ENCODE measurements around the gene ZNF507.

ZNF507 gene

DNA sequence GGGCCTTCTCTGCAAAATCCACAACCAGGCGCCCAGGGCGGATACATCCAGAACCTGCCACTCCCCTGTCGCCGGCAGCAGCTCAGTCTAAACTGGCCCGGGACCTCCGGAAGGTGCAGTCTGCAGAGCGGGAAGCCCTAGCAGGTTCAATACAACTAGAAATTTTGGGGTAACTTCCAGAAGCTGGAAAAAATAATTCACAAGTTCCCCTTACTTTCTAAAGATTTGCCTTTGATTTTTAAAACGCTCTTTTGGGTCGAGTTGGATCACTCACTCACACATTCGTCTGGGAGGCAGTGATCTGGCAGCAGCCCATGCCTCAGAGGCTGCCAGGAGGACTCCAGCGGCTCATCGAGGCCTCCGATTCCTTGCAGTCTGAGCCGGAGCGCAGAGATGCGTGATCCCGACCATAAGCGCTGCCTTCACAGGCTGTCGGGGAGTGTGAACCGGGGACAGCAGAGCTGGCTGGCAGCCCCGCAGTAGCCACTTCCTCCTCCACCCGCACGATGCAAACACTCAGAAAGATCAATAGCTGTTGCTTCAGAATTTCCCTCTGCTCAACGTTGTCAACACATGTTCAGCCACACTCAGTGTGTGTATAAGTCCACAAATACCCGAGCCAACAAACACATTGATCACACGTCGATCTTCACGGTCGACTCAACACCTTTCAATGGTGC is 35.6 kb upstream of the ZNF507 start:
- no peak for DNase-seq
- WGBS (ENCODE audit: insufficient coverage): 78% methylated on average over 29 of the region's 29 CpGs
- POLR2A ChIA-PET: no interaction called here
- CTCF ChIA-PET: no interaction called here
- Histone ChIP-seq H3K4me3 (ENCODE audit: control insufficient read depth in 1 of 7, extremely low read depth in 1 of 7, insufficient read depth in 4 of 7, low read depth in 2 of 7, low read length in 6 of 7) (no peak overlapping the region), H3K27me3 (replicated peaks in 2 of 5; ENCODE audit: control insufficient read depth in 4 of 5, insufficient read depth in 5 of 5, low read length in 4 of 5) (peaks cover 0 to 43% (median 4%) of the 10 kb centered on the region in 5 experiments), H3K4me1 (ENCODE audit: control extremely low read depth in 1 of 4, control insufficient read depth in 4 of 4, insufficient read depth in 4 of 4, low read length in 3 of 4) (no peaks in the 10 kb centered on the region), H3K36me3 (ENCODE audit: control insufficient read depth in 4 of 4, insufficient read depth in 4 of 4, low read length in 3 of 4) (no peaks in the 10 kb centered on the region), H3K27ac (ENCODE audit: insufficient read depth in 1 of 2, low read depth in 1 of 2, low read length in 2 of 2, poor library complexity in 1 of 2, severe bottlenecking in 2 of 2) (no peak overlapping the region), H3K9me3 (ENCODE audit: control extremely low read depth in 1 of 5, control insufficient read depth in 4 of 5, insufficient read depth in 2 of 5, low read depth in 1 of 5, low read length in 4 of 5) (no peaks in the 10 kb centered on the region)

- CTCF ChIA-PET: no interaction called here
- no peaks in the 10 kb centered on the region for H3K9me3 ChIP-seq (ENCODE audit: control extremely low read depth in 1 of 5, control insufficient read depth in 4 of 5, insufficient read depth in 2 of 5, low read depth in 1 of 5, low read length in 4 of 5)
Observed at GRCh38 chr19:32311371-32311770, 34.0 kb upstream of the ZNF507 start.

DNA sequence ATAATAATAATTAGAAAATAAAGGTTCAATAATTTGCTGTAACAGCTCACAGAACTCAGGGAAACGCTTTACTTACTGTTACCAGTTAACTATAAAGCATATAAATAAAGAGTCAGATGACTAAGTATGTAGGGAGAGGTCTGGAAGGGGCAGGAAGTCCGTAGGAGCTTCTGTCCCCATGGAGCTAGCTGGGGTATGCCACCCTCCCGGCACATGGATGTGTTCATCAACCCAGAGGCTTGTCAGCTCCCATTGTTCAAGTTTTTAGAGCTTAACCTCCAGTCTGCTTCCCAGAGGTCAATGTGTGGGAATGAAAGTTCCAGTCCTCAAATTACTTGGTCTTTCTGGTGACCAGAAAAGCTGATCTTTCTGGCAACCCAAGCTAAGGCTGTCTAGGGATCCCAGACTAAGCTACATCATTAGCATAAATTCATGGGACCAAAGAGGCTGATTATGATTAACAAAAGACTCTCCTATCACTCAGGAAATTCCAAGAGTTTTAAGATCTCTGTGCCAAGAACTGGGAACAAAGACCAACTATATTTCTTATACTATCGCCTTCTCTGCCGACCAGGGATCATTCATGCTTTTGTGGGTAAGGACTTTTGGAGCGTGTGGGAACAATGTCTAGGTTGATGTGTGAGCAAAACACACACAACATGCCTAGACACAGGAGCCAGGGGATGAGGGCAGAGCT is 31.7 kb upstream of the ZNF507 start:
- POLR2A ChIA-PET: no interaction called here
- no peaks in the 10 kb centered on the region for H3K36me3 ChIP-seq (ENCODE audit: control insufficient read depth in 4 of 4, insufficient read depth in 4 of 4, low read length in 3 of 4)
- peaks cover 0 to 40% (median 4%) of the 10 kb centered on the region in 5 experiments for H3K27me3 ChIP-seq (replicated peaks in 2 of 5; ENCODE audit: control insufficient read depth in 4 of 5, insufficient read depth in 5 of 5, low read length in 4 of 5)
- 75% methylated on average over 4 of the region's 6 CpGs for WGBS (ENCODE audit: insufficient coverage)
- no peak overlapping the region for H3K4me3 ChIP-seq (ENCODE audit: control insufficient read depth in 1 of 7, extremely low read depth in 1 of 7, insufficient read depth in 4 of 7, low read depth in 2 of 7, low read length in 6 of 7)
- H3K9me3 ChIP-seq (ENCODE audit: control extremely low read depth in 1 of 5, control insufficient read depth in 4 of 5, insufficient read depth in 2 of 5, low read depth in 1 of 5, low read length in 4 of 5): no peaks in the 10 kb centered on the region
- H3K27ac ChIP-seq (ENCODE audit: insufficient read depth in 1 of 2, low read depth in 1 of 2, low read length in 2 of 2, poor library complexity in 1 of 2, severe bottlenecking in 2 of 2): no peak overlapping the region
- no peaks in the 10 kb centered on the region for H3K4me1 ChIP-seq (ENCODE audit: control extremely low read depth in 1 of 4, control insufficient read depth in 4 of 4, insufficient read depth in 4 of 4, low read length in 3 of 4)
- CTCF ChIA-PET: no interaction called here
- DNase-seq: no peak

More at GRCh38 chr19:32311371-32311770, 34.0 kb upstream of the ZNF507 start:
- DNase-seq: no peak
- H3K27ac ChIP-seq (ENCODE audit: insufficient read depth in 1 of 2, low read depth in 1 of 2, low read length in 2 of 2, poor library complexity in 1 of 2, severe bottlenecking in 2 of 2): no peak overlapping the region
- no peaks in the 10 kb centered on the region for H3K4me1 ChIP-seq (ENCODE audit: control extremely low read depth in 1 of 4, control insufficient read depth in 4 of 4, insufficient read depth in 4 of 4, low read length in 3 of 4)
- POLR2A ChIA-PET: no interaction called here
- 94% methylated on average over 10 of the region's 10 CpGs for WGBS (ENCODE audit: insufficient coverage)
- no peak overlapping the region for H3K4me3 ChIP-seq (ENCODE audit: control insufficient read depth in 1 of 7, extremely low read depth in 1 of 7, insufficient read depth in 4 of 7, low read depth in 2 of 7, low read length in 6 of 7)
- H3K36me3 ChIP-seq (ENCODE audit: control insufficient read depth in 4 of 4, insufficient read depth in 4 of 4, low read length in 3 of 4): no peaks in the 10 kb centered on the region
- peaks cover 0 to 43% (median 4%) of the 10 kb centered on the region in 5 experiments for H3K27me3 ChIP-seq (replicated peaks in 2 of 5; ENCODE audit: control insufficient read depth in 4 of 5, insufficient read depth in 5 of 5, low read length in 4 of 5)

DNA sequence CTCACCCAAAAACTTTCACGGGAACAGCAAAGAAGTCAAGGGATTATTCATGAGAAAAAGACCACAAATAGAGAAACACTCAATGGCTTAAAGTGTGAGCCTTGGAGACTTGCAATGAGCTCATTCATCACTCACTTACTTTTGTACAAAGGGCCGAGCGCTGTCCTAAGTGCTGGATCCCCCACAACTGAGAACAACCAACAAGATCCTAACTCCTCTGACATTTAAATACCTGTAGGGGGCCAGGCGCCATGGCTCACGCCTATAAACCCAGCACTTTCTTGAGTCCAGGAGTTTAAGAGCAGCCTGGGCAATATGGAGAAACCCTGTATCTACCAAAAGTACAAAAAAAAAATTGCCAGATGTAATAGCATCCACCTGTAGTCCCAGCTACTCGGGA is 29.4 kb upstream of the ZNF507 start:
- H3K4me1 ChIP-seq (ENCODE audit: control extremely low read depth in 1 of 4, control insufficient read depth in 4 of 4, insufficient read depth in 4 of 4, low read length in 3 of 4): no peaks in the 10 kb centered on the region
- H3K9me3 ChIP-seq (ENCODE audit: control extremely low read depth in 1 of 5, control insufficient read depth in 4 of 5, insufficient read depth in 2 of 5, low read depth in 1 of 5, low read length in 4 of 5): no peaks in the 10 kb centered on the region
- POLR2A ChIA-PET: no interaction called here
- H3K36me3 ChIP-seq (ENCODE audit: control insufficient read depth in 4 of 4, insufficient read depth in 4 of 4, low read length in 3 of 4): no peaks in the 10 kb centered on the region
- DNase-seq: no peak
- 94% methylated on average over 2 of the region's 6 CpGs for WGBS (ENCODE audit: insufficient coverage)
- no peak overlapping the region for H3K4me3 ChIP-seq (ENCODE audit: control insufficient read depth in 1 of 7, extremely low read depth in 1 of 7, insufficient read depth in 4 of 7, low read depth in 2 of 7, low read length in 6 of 7)
- CTCF ChIA-PET: interaction anchor here (0.7 to 1.1 kb wide), 2 partner anchors 13 to 25 kb away, joined by 3 read pairs; no protein-coding TSS in a partner anchor
- H3K27me3 ChIP-seq (replicated peaks in 2 of 5; ENCODE audit: control insufficient read depth in 4 of 5, insufficient read depth in 5 of 5, low read length in 4 of 5): peaks cover 0 to 23% (median 4%) of the 10 kb centered on the region in 5 experiments
- no peak overlapping the region for H3K27ac ChIP-seq (ENCODE audit: insufficient read depth in 1 of 2, low read depth in 1 of 2, low read length in 2 of 2, poor library complexity in 1 of 2, severe bottlenecking in 2 of 2)

- H3K27ac ChIP-seq (ENCODE audit: insufficient read depth in 1 of 2, low read depth in 1 of 2, low read length in 2 of 2, poor library complexity in 1 of 2, severe bottlenecking in 2 of 2): no peak overlapping the region
- CTCF ChIA-PET: no interaction called here
Observed at GRCh38 chr19:32317086-32317485, 28.3 kb upstream of the ZNF507 start.

DNA sequence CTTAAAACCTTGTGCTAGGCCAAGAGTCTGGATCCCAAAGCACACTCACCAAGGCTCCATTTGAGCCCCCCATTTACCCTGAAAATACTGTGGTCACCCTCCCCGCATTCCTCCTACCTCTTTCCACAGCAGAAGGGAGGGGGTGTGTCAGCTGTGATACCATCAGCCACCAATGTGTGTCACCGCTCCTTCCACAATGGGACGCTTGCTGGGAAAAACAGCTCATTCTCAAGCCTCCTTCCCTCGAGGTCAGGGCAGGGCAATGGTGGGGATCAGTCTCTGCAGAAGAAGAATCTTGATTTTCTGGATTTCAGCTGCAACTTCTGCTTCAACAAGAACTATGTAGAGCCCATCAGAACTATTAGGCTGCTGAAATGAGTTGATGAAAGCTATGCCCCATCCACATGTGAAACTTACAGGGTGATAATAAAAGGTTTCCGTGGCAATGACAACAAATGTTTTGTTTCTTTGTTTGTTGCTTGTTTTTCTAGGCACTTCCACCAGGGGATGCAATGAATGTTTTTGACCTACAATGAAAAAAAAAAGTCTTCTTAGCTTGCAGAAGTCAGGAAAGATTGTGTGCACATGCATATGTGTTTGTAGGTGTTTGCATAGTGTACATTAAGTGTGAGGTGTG is 26.4 kb upstream of the ZNF507 start:
- Histone ChIP-seq H3K27ac (ENCODE audit: insufficient read depth in 1 of 2, low read depth in 1 of 2, low read length in 2 of 2, poor library complexity in 1 of 2, severe bottlenecking in 2 of 2) (no peak overlapping the region), H3K4me3 (ENCODE audit: control insufficient read depth in 1 of 7, extremely low read depth in 1 of 7, insufficient read depth in 4 of 7, low read depth in 2 of 7, low read length in 6 of 7) (no peak overlapping the region), H3K36me3 (ENCODE audit: control insufficient read depth in 4 of 4, insufficient read depth in 4 of 4, low read length in 3 of 4) (no peaks in the 10 kb centered on the region), H3K9me3 (ENCODE audit: control extremely low read depth in 1 of 5, control insufficient read depth in 4 of 5, insufficient read depth in 2 of 5, low read depth in 1 of 5, low read length in 4 of 5) (no peaks in the 10 kb centered on the region), H3K4me1 (ENCODE audit: control extremely low read depth in 1 of 4, control insufficient read depth in 4 of 4, insufficient read depth in 4 of 4, low read length in 3 of 4) (no peaks in the 10 kb centered on the region), H3K27me3 (replicated peaks in 2 of 5; ENCODE audit: control insufficient read depth in 4 of 5, insufficient read depth in 5 of 5, low read length in 4 of 5) (peaks cover 0 to 10% (median 5%) of the 10 kb centered on the region in 5 experiments)
- ChIA-PET POLR2A (no interaction called here), CTCF (interaction anchor here (1.4 to 1.8 kb wide), 2 partner anchors 10 to 14 kb away, joined by 6 read pairs; no protein-coding TSS in a partner anchor)
- WGBS (ENCODE audit: insufficient coverage): 25% methylated on average over 3 of the region's 5 CpGs
- peak; percentile 14 to 54 (median 29) for DNase-seq

More at GRCh38 chr19:32317086-32317485, 28.3 kb upstream of the ZNF507 start:
- no peak for DNase-seq
- Histone ChIP-seq H3K9me3 (ENCODE audit: control extremely low read depth in 1 of 5, control insufficient read depth in 4 of 5, insufficient read depth in 2 of 5, low read depth in 1 of 5, low read length in 4 of 5) (no peaks in the 10 kb centered on the region), H3K4me3 (ENCODE audit: control insufficient read depth in 1 of 7, extremely low read depth in 1 of 7, insufficient read depth in 4 of 7, low read depth in 2 of 7, low read length in 6 of 7) (no peak overlapping the region), H3K27me3 (replicated peaks in 2 of 5; ENCODE audit: control insufficient read depth in 4 of 5, insufficient read depth in 5 of 5, low read length in 4 of 5) (peaks cover 0 to 16% (median 5%) of the 10 kb centered on the region in 5 experiments), H3K36me3 (ENCODE audit: control insufficient read depth in 4 of 4, insufficient read depth in 4 of 4, low read length in 3 of 4) (no peaks in the 10 kb centered on the region), H3K4me1 (ENCODE audit: control extremely low read depth in 1 of 4, control insufficient read depth in 4 of 4, insufficient read depth in 4 of 4, low read length in 3 of 4) (no peaks in the 10 kb centered on the region)
- WGBS (ENCODE audit: insufficient coverage): 56% methylated on average over 1 of the region's 1 CpG
- POLR2A ChIA-PET: no interaction called here

DNA sequence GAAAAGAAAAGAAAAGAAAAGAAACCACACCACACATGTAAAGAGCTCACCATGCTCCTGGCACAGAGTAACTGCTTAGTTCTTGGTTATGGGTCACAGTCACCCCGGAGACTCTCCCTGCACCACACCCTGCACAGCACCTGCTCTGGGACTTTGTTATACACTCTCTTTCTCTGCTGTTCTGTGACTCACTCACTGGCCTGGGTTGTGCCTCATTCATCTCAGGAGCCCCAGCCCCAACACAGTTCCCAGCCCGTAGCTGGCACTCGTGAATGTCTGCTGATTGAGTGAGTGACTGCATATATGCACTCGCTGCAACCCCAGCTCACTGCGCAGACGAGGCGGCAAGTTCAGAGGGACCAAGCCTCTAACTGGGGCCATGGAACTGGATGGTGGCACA is 22.9 kb upstream of the ZNF507 start:
- WGBS (ENCODE audit: insufficient coverage): 95% methylated on average over 6 of the region's 7 CpGs
- no peaks in the 10 kb centered on the region for H3K36me3 ChIP-seq (ENCODE audit: control insufficient read depth in 4 of 4, insufficient read depth in 4 of 4, low read length in 3 of 4)
- no peak overlapping the region for H3K4me3 ChIP-seq (ENCODE audit: control insufficient read depth in 1 of 7, extremely low read depth in 1 of 7, insufficient read depth in 4 of 7, low read depth in 2 of 7, low read length in 6 of 7)
- H3K27ac ChIP-seq (ENCODE audit: insufficient read depth in 1 of 2, low read depth in 1 of 2, low read length in 2 of 2, poor library complexity in 1 of 2, severe bottlenecking in 2 of 2): no peak overlapping the region
- H3K27me3 ChIP-seq (replicated peaks in 2 of 5; ENCODE audit: control insufficient read depth in 4 of 5, insufficient read depth in 5 of 5, low read length in 4 of 5): peaks cover 0 to 8% (median 2%) of the 10 kb centered on the region in 5 experiments
- ChIA-PET POLR2A (no interaction called here), CTCF (no interaction called here)
- no peaks in the 10 kb centered on the region for H3K9me3 ChIP-seq (ENCODE audit: control extremely low read depth in 1 of 5, control insufficient read depth in 4 of 5, insufficient read depth in 2 of 5, low read depth in 1 of 5, low read length in 4 of 5)
- DNase-seq: no peak
- no peaks in the 10 kb centered on the region for H3K4me1 ChIP-seq (ENCODE audit: control extremely low read depth in 1 of 4, control insufficient read depth in 4 of 4, insufficient read depth in 4 of 4, low read length in 3 of 4)
